Psoas muscle (tissue), 8 donors: ENCODE data around the gene IL1R2. TPM values are rescaled to one million over a fixed set of nuclear protein-coding genes. Genes with fewer than 3 reads are reported as not detected.

Source experiments
- ATAC-seq, 4 donors: fragments of 200-7000 bp; cut with Tn5 transposase; one replicate each; pipeline ENCODE4 v1.9.1; 2020; ENCODE audit warnings: moderate library complexity in 3 of 4, mild to moderate bottlenecking in 2 of 4
- DNase-seq, 2 donors: peaks; one replicate each; pipeline ENCODE4 v3.0.0-alpha.2; 2020
- H3K27ac ChIP-seq: fragments of 200-600 bp; one replicate; pipeline ENCODE4 v1.8.0; 2022
- H3K27me3 ChIP-seq, 3 donors: fragments of 200-600 bp in 1 of 3; one replicate each; pipeline versions ENCODE4 v1.6.1 to v1.8.0; 2013 to 2022; ENCODE audit warnings: low read length in 2 of 3, mild to moderate bottlenecking in 2 of 3, moderate library complexity in 1 of 3; ENCODE audit not compliant: insufficient read depth in 3 of 3
- H3K36me3 ChIP-seq, 2 donors: fragments of 200-600 bp in 1 of 2; one replicate each; pipeline versions ENCODE4 v1.6.1 to v1.8.0; 2013 to 2022; ENCODE audit warnings: low read depth in 1 of 2, mild to moderate bottlenecking in 1 of 2, moderate library complexity in 1 of 2; ENCODE audit not compliant: insufficient read depth in 1 of 2
- H3K4me1 ChIP-seq: fragments of 200-600 bp; one replicate; pipeline ENCODE4 v1.8.0; 2022
- H3K4me3 ChIP-seq: fragments of 200-600 bp; one replicate; pipeline ENCODE4 v1.8.0; 2022; ENCODE audit warnings: mild to moderate bottlenecking
- H3K9me3 ChIP-seq: fragments of 200-600 bp; one replicate; pipeline ENCODE4 v1.8.0; 2022
- CTCF ChIP-seq: fragments of 200-600 bp; IDR thresholded peaks from one replicate; pipeline ENCODE4 v1.8.0; 2022; ENCODE audit warnings: antibody characterized with exemption
- WGBS, 3 donors: extraction: QIAGEN DNeasy Blood & Tissue Kit; methylation state at CpG; one replicate each; pipeline versions ENCODE4 v1.1.6 to v1.1.7; 2013; 5-methylcytosine and 5-hydroxymethylcytosine counted together
- intact Hi-C, 2 donors: fragments of 100-400 bp; cut with DNase I; formaldehyde crosslinking; loops; one replicate each; pipeline versions ENCODE4 v1.11.0 to v1.14.2; 2022
- polyA plus RNA-seq, 3 donors: library from polyadenylated mRNA; stranded (reverse); fragments of 200-250 nt; gene quantifications; one replicate each; pipeline ENCODE4 v1.2.3, GENCODE V29; 2013
- total RNA-seq, 4 donors: library from RNA; stranded (reverse); fragmentation: NEBNext Ultra II Directional in 2 of 4; extraction: Animal tissue kit (Norgen Biotek cat#: 25700) in 2 of 4; gene quantifications; one replicate each; pipeline versions ENCODE4 v1.2.1 to v1.2.4, GENCODE V29; 2021 to 2023
- donor health status: healthy with polysubstance abuse.
- donor health status: DM: no; HTN: no; CAD: no; lungs with moderate emphysema.
- donor health status: Bipolar disorder and iron deficiency.
- donor health status: healthy.
- donor health status: DM: yes; HTN: yes; CAD: no.
- donor health status: DM: no; HTN: no; CAD: no.
- donor health status: DM: no; HTN: no; CAD: no.
- donor health status: DM: yes; HTN: yes; CAD: no.

Gene IL1R2
- total and polyA plus RNA-seq, 7 donors, result 0.41 to 3.4 (median 1.3) TPM

GRCh38 chr2:102025583-102026267 lies 34.0 kb downstream of the IL1R2 start:
- H3K4me3 ChIP-seq, result no peak overlapping the region
- TF ChIP-seq CTCF, result no peak
- no peaks in the 10 kb centered on the region for H3K36me3 ChIP-seq
- H3K4me1 ChIP-seq, result peaks cover 23% of the 10 kb centered on the region
- 79 to 88% (median 83%) methylated on average over 6 of the region's 6 CpGs for WGBS, 3 donors
- no peak for DNase-seq
- no peaks in the 10 kb centered on the region for H3K27me3 ChIP-seq
- intact Hi-C loops, result loop anchor here in 1 of 2 donors (10.0 kb wide), 2 partner anchors 329 to 419 kb away; partner anchors contain the start of gene IL18R1
- H3K9me3 ChIP-seq, result no peaks in the 10 kb centered on the region
- H3K27ac ChIP-seq, result no peak overlapping the region
- peak in 1 of 4 donors; percentile 20 for ATAC-seq

GRCh38 chr2:102027036-102027980 lies 35.5 kb downstream of the IL1R2 start:
- H3K27ac ChIP-seq, result peak overlapping the region; percentile 50
- ATAC-seq (peak; percentile 36 to 81 (median 72)), DNase-seq (no peak)

GRCh38 chr2:102028470-102028869 lies 36.7 kb downstream of the IL1R2 start:
- Histone ChIP-seq H3K4me1 (peaks cover 20% of the 10 kb centered on the region), H3K36me3 (no peaks in the 10 kb centered on the region), H3K4me3 (no peak overlapping the region), H3K27me3 (no peaks in the 10 kb centered on the region), H3K9me3 (no peaks in the 10 kb centered on the region), H3K27ac (no peak overlapping the region)
- intact Hi-C loops, result loop anchor here in 1 of 2 donors (10.0 kb wide), 2 partner anchors 326 to 416 kb away; partner anchors contain the start of gene IL18R1
- DNase-seq (no peak), ATAC-seq (no peak)
- TF ChIP-seq CTCF, result no peak

More at GRCh38 chr2:102027036-102027980, 35.5 kb downstream of the IL1R2 start:
- H3K27me3 ChIP-seq, result no peaks in the 10 kb centered on the region
- H3K36me3 ChIP-seq, result no peaks in the 10 kb centered on the region
- H3K4me1 ChIP-seq, result peaks cover 20% of the 10 kb centered on the region
- WGBS, 3 donors, result 25 to 37% (median 27%) methylated on average over 8 of the region's 8 CpGs
- intact Hi-C loops, result loop anchor here in 1 of 2 donors (10.0 kb wide), 2 partner anchors 327 to 417 kb away; partner anchors contain the start of gene IL18R1
- no peak for TF ChIP-seq CTCF
- H3K4me3 ChIP-seq, result no peak overlapping the region
- H3K9me3 ChIP-seq, result no peaks in the 10 kb centered on the region

- H3K4me3 ChIP-seq, result no peak overlapping the region
Measured at GRCh38 chr2:102029405-102029804, 37.6 kb downstream of the IL1R2 start.

More at GRCh38 chr2:102029405-102029804, 37.6 kb downstream of the IL1R2 start:
- intact Hi-C loops, result loop anchor here in 1 of 2 donors (10.0 kb wide), 2 partner anchors 325 to 415 kb away; partner anchors contain the start of gene IL18R1
- 73 to 100% (median 96%) methylated on average over 2 of the region's 2 CpGs for WGBS, 3 donors
- H3K36me3 ChIP-seq, result no peaks in the 10 kb centered on the region
- TF ChIP-seq CTCF, result no peak
- ATAC-seq (no peak), DNase-seq (no peak)
- H3K9me3 ChIP-seq, result no peaks in the 10 kb centered on the region
- H3K27ac ChIP-seq, result no peak overlapping the region
- H3K4me1 ChIP-seq, result peaks cover 20% of the 10 kb centered on the region
- no peaks in the 10 kb centered on the region for H3K27me3 ChIP-seq
